ENCODE data around the gene SEC31B. TPM values are rescaled to one million over a fixed set of nuclear protein-coding genes. Genes with fewer than 3 reads are reported as not detected.

Gene SEC31B
- polyA plus RNA-seq, 4 donors: 4.4 to 18.6 (median 10.3) TPM

DNA sequence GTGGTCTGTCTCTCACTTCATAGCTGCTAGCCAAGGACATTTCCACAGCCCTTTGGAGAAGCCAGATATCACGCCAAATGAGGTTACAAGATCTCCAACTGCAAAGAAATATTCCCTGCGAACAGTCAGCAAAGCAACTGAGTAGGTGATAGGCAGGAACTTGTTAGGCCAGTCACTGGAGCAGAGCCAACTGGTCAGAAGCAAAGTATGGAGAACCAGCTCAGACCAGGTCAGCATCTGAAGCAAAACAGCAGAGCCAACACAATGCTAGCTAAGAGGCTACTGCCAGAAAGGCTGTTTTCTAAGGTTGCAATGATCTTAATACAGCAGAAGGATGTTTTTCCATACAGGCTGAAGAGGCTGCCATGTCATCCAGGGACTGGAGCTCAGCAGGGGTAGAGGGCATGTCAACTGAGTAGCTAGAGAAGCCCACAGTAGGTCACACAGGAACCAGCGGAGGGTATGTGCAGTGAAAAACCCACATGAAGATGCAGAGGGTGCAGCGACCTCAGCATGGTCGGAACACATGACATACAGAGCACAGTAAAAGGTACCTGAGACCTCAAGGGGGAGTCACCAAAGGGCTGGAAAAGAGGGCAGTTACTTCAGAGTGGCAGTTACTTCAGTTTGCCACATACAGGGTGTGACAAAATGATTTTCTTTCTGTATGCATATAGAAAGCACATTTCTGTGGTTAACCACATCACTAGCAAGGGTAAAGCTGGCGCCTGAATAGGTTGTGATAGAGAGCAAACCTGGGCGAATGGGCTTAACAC lies 8.9 kb downstream of the SEC31B start:
- FAIRE-seq (no peak), DNase-seq (peak in 1 of 2 donors; percentile 51)
- no peak overlapping the region for H3K4me3 ChIP-seq (ENCODE audit: low read depth in 1 of 3, low read length in 3 of 3)
- no peaks in the 10 kb centered on the region for H3K27me3 ChIP-seq (ENCODE audit: control insufficient read depth in 3 of 3, insufficient read depth in 3 of 3, low read length in 3 of 3)
- peaks cover 0 to 2% (median 0%) of the 10 kb centered on the region in 3 donors for H3K4me1 ChIP-seq (ENCODE audit: control insufficient read depth in 3 of 3, insufficient read depth in 2 of 3, low read depth in 1 of 3, low read length in 2 of 3)
- H3K9me3 ChIP-seq (ENCODE audit: control insufficient read depth in 2 of 2, insufficient read depth in 1 of 2, low read depth in 1 of 2, low read length in 1 of 2): no peaks in the 10 kb centered on the region
- peaks cover 0 to 20% (median 3%) of the 10 kb centered on the region in 3 donors for H3K36me3 ChIP-seq (ENCODE audit: control insufficient read depth in 3 of 3, insufficient read depth in 2 of 3, low read depth in 1 of 3, low read length in 3 of 3)
- peak overlapping the region in 1 of 3 donors; percentile 3 for H3K27ac ChIP-seq (ENCODE audit: low read depth in 1 of 3, low read length in 2 of 3)
- 78 to 83% (median 80%) methylated on average over 7 of the region's 7 CpGs for WGBS, 3 donors

DNA sequence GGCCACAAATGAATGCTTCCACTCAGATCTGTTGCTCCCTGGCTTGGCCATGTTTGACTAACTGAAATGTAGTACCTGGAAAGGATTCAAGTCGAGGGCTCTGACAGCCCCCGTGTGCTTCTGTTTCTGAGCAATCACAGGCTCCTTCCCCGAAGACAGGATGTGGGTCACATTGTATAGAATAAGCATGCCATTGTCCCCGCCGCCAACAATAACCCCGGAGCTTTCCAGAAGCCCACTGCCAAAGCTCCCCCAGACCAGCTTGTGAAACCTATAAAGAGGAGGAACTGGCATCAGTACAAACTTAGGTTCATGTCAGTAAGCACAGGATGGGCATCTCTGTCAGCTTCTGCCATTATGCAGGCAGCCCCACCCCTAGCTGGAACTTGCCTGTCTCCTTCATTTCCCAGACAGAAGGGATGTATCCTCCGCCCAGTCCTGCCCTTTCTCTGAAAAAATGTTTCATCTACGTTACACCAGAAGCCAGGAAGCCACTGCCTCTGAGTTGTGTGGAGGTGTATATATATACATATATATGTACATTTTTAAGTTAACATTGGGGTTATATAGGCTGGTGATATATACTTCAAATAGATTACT lies 10.3 kb downstream of the SEC31B start:
- WGBS, 3 donors: 67 to 80% (median 69%) methylated on average over 8 of the region's 8 CpGs
- Histone ChIP-seq H3K27ac (ENCODE audit: low read depth in 1 of 3, low read length in 2 of 3) (peak overlapping the region in 1 of 3 donors; percentile 12), H3K27me3 (ENCODE audit: control insufficient read depth in 3 of 3, insufficient read depth in 3 of 3, low read length in 3 of 3) (no peaks in the 10 kb centered on the region), H3K4me1 (ENCODE audit: control insufficient read depth in 3 of 3, insufficient read depth in 2 of 3, low read depth in 1 of 3, low read length in 2 of 3) (peaks cover 0 to 2% (median 0%) of the 10 kb centered on the region in 3 donors), H3K9me3 (ENCODE audit: control insufficient read depth in 2 of 2, insufficient read depth in 1 of 2, low read depth in 1 of 2, low read length in 1 of 2) (no peaks in the 10 kb centered on the region), H3K4me3 (ENCODE audit: low read depth in 1 of 3, low read length in 3 of 3) (no peak overlapping the region), H3K36me3 (ENCODE audit: control insufficient read depth in 3 of 3, insufficient read depth in 2 of 3, low read depth in 1 of 3, low read length in 3 of 3) (peaks cover 3 to 21% (median 3%) of the 10 kb centered on the region in 3 donors)
- DNase-seq (peak in 1 of 2 donors; percentile 47), FAIRE-seq (no peak)

DNA sequence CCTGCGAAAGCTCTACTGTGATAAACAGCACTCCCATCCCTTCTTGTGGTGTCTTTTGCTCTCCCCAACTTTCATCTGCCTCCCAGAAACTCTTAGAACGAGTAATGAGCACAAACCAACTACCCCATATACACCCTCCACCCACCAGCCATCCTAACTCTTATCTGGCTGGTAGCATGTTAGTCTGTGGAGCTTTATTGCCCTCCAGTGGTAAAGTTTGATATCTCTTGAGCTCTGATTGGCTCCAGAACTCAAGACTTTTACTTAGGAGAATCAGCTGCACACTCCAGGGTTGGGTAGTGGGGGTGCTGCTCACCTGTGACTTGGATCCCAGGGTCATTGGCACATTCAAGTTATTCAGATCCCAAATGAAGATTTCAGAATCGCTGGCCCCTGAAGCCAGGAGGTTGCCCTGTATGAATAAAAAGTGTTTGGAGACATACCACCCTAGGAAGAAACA lies 10.9 kb downstream of the SEC31B start:
- H3K4me1 ChIP-seq (ENCODE audit: control insufficient read depth in 3 of 3, insufficient read depth in 2 of 3, low read depth in 1 of 3, low read length in 2 of 3): peaks cover 0 to 2% (median 0%) of the 10 kb centered on the region in 3 donors
- FAIRE-seq (no peak), DNase-seq (peak; percentile 60 to 64)
- peaks cover 3 to 21% (median 3%) of the 10 kb centered on the region in 3 donors for H3K36me3 ChIP-seq (ENCODE audit: control insufficient read depth in 3 of 3, insufficient read depth in 2 of 3, low read depth in 1 of 3, low read length in 3 of 3)
- no peak overlapping the region for H3K27ac ChIP-seq (ENCODE audit: low read depth in 1 of 3, low read length in 2 of 3)
- H3K9me3 ChIP-seq (ENCODE audit: control insufficient read depth in 2 of 2, insufficient read depth in 1 of 2, low read depth in 1 of 2, low read length in 1 of 2): no peaks in the 10 kb centered on the region
- no peak overlapping the region for H3K4me3 ChIP-seq (ENCODE audit: low read depth in 1 of 3, low read length in 3 of 3)
- 37 to 54% (median 44%) methylated on average over 3 of the region's 3 CpGs for WGBS, 3 donors
- no peaks in the 10 kb centered on the region for H3K27me3 ChIP-seq (ENCODE audit: control insufficient read depth in 3 of 3, insufficient read depth in 3 of 3, low read length in 3 of 3)

DNA sequence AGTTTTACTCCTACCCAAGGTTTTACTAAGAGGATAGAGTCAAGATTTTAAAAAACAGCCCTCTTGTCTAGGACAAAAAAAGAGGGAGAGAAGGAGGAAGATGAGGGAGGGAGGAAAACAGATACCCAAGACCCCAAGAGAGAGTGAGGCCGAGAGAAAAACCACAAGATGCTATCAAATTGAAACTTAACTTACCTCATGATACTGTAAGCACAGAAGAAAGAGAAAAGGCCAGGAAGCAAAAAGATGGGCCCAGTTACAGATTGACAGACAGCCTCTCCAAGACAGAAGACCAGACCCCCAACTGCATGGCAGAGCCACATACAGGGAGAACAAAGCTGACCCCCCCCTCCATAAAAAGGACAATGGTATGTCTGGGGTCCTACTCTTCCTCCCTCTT lies 11.4 kb downstream of the SEC31B start:
- DNase-seq (no peak), FAIRE-seq (no peak)
- Histone ChIP-seq H3K27ac (ENCODE audit: low read depth in 1 of 3, low read length in 2 of 3) (no peak overlapping the region), H3K27me3 (ENCODE audit: control insufficient read depth in 3 of 3, insufficient read depth in 3 of 3, low read length in 3 of 3) (no peaks in the 10 kb centered on the region), H3K4me1 (ENCODE audit: control insufficient read depth in 3 of 3, insufficient read depth in 2 of 3, low read depth in 1 of 3, low read length in 2 of 3) (peaks cover 0 to 2% (median 0%) of the 10 kb centered on the region in 3 donors), H3K9me3 (ENCODE audit: control insufficient read depth in 2 of 2, insufficient read depth in 1 of 2, low read depth in 1 of 2, low read length in 1 of 2) (no peaks in the 10 kb centered on the region), H3K4me3 (ENCODE audit: low read depth in 1 of 3, low read length in 3 of 3) (no peak overlapping the region), H3K36me3 (ENCODE audit: control insufficient read depth in 3 of 3, insufficient read depth in 2 of 3, low read depth in 1 of 3, low read length in 3 of 3) (peaks cover 3 to 21% (median 3%) of the 10 kb centered on the region in 3 donors)
- 44 to 67% (median 67%) methylated on average over 1 of the region's 1 CpG for WGBS, 3 donors

DNA sequence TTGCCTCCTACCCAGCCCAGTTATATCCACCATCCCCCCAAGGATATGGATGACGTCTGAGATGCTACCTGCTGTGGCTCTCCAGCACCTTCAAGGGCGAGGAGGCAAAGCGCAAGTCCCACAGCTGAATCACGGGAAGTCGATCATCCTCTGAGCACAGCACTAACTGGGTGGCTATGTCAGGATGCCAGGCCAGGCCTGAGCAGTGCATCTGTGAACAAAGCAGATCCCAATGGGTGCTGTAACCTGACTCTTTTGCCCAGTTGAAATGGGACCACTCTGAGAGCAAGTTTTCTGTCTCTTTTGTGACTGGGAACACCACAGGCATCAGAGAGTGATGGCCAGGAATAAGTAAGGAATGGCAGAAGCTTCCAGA lies 12.3 kb downstream of the SEC31B start:
- peaks cover 0 to 21% (median 3%) of the 10 kb centered on the region in 3 donors for H3K36me3 ChIP-seq (ENCODE audit: control insufficient read depth in 3 of 3, insufficient read depth in 2 of 3, low read depth in 1 of 3, low read length in 3 of 3)
- WGBS, 3 donors: 92 to 98% (median 95%) methylated on average over 5 of the region's 5 CpGs

DNA sequence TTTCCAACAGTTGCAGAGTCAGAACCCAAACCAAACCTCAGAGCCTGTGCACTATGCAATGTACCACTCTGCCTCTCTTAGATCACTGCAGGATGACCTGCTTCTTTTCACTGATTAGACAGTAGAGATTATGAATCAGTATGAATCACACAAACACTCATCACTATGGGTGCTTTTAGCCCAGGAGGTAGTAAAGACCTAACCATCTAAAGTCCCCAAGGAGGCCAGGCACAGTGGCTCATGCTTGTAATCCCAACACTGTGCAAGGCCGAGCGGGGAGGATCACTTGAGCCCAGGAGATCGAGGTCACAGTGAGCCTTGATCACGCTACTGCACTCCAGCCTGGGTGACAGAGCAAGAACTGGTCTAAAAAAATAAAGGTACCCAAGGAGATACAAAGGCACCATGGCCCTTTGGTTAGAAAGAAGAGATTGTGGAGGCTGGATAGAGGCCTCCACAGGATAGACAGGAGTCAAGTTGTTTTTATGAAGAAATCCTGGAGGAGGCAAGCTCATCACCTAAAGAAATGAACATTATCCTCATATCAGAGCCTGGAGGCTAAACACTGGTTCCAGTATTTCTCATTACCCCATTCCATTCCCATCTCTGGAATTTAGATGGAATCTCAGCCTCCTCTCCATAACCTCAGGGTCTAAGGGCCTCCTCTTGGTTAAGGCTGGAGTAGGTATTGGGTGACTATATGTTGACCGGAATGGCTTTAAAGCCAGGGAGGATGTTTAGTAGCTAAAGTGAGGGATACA lies 12.9 kb downstream of the SEC31B start:
- no peak overlapping the region for H3K4me3 ChIP-seq (ENCODE audit: low read depth in 1 of 3, low read length in 3 of 3)
- DNase-seq (no peak), FAIRE-seq (no peak)
- WGBS, 3 donors: 95 to 96% (median 96%) methylated on average over 5 of the region's 5 CpGs
- peaks cover 0 to 2% (median 0%) of the 10 kb centered on the region in 3 donors for H3K4me1 ChIP-seq (ENCODE audit: control insufficient read depth in 3 of 3, insufficient read depth in 2 of 3, low read depth in 1 of 3, low read length in 2 of 3)
- H3K27ac ChIP-seq (ENCODE audit: low read depth in 1 of 3, low read length in 2 of 3): no peak overlapping the region
- H3K9me3 ChIP-seq (ENCODE audit: control insufficient read depth in 2 of 2, insufficient read depth in 1 of 2, low read depth in 1 of 2, low read length in 1 of 2): no peaks in the 10 kb centered on the region
- no peaks in the 10 kb centered on the region for H3K27me3 ChIP-seq (ENCODE audit: control insufficient read depth in 3 of 3, insufficient read depth in 3 of 3, low read length in 3 of 3)
- peaks cover 0 to 26% (median 3%) of the 10 kb centered on the region in 3 donors for H3K36me3 ChIP-seq (ENCODE audit: control insufficient read depth in 3 of 3, insufficient read depth in 2 of 3, low read depth in 1 of 3, low read length in 3 of 3)

More for the DNA sequence above, 12.3 kb downstream of the SEC31B start:
- no peak for FAIRE-seq
- no peak for DNase-seq
- Histone ChIP-seq H3K4me1 (ENCODE audit: control insufficient read depth in 3 of 3, insufficient read depth in 2 of 3, low read depth in 1 of 3, low read length in 2 of 3) (peaks cover 0 to 2% (median 0%) of the 10 kb centered on the region in 3 donors), H3K9me3 (ENCODE audit: control insufficient read depth in 2 of 2, insufficient read depth in 1 of 2, low read depth in 1 of 2, low read length in 1 of 2) (no peaks in the 10 kb centered on the region), H3K27ac (ENCODE audit: low read depth in 1 of 3, low read length in 2 of 3) (no peak overlapping the region), H3K4me3 (ENCODE audit: low read depth in 1 of 3, low read length in 3 of 3) (no peak overlapping the region), H3K27me3 (ENCODE audit: control insufficient read depth in 3 of 3, insufficient read depth in 3 of 3, low read length in 3 of 3) (no peaks in the 10 kb centered on the region)

DNA sequence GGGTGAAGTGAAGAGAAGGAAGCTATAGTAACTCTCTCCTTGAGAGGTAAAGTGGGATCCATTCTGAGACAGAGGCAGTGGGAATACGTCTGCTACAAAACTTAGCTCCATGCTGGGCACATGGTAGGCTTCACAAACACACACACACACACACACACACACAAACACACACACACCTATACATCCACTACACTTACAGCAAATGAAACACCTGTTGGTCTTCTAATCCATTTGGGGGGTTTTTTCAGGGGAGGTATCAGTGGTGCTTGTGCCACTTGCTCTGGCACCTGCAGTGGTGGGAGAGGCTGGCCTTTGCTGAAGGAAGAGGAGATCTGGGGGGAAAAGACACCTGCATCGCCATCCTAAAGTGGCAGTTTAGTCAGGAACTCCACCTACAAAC lies 14.5 kb downstream of the SEC31B start:
- H3K36me3 ChIP-seq (ENCODE audit: control insufficient read depth in 3 of 3, insufficient read depth in 2 of 3, low read depth in 1 of 3, low read length in 3 of 3): peaks cover 0 to 26% (median 3%) of the 10 kb centered on the region in 3 donors
- WGBS, 3 donors: 92 to 99% (median 97%) methylated on average over 2 of the region's 2 CpGs
- H3K27me3 ChIP-seq (ENCODE audit: control insufficient read depth in 3 of 3, insufficient read depth in 3 of 3, low read length in 3 of 3): no peaks in the 10 kb centered on the region
- H3K4me1 ChIP-seq (ENCODE audit: control insufficient read depth in 3 of 3, insufficient read depth in 2 of 3, low read depth in 1 of 3, low read length in 2 of 3): peaks cover 0 to 2% (median 0%) of the 10 kb centered on the region in 3 donors
- no peak for FAIRE-seq
- H3K27ac ChIP-seq (ENCODE audit: low read depth in 1 of 3, low read length in 2 of 3): no peak overlapping the region
- no peaks in the 10 kb centered on the region for H3K9me3 ChIP-seq (ENCODE audit: control insufficient read depth in 2 of 2, insufficient read depth in 1 of 2, low read depth in 1 of 2, low read length in 1 of 2)
- H3K4me3 ChIP-seq (ENCODE audit: low read depth in 1 of 3, low read length in 3 of 3): no peak overlapping the region
- no peak for DNase-seq

DNA sequence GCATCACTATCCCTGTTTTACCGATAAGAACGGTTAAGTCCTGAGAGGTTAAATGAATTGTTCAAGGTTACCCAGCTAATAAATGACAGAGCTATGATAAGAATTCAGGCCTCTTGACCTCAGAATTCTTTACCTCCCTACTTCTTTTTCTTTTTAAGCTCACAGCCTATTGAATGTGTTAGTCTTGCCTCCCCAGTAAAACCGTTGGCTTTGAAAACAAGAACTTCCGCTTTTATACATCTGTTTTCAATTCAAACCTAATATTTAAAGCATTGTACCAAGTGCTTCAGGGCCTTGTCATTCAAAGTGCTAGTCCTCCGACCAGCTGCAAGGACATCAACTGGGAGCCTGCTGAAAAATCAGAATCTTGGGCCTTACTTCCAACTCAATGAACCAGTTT lies 15.6 kb downstream of the SEC31B start:
- Histone ChIP-seq H3K4me1 (ENCODE audit: control insufficient read depth in 3 of 3, insufficient read depth in 2 of 3, low read depth in 1 of 3, low read length in 2 of 3) (no peaks in the 10 kb centered on the region), H3K9me3 (ENCODE audit: control insufficient read depth in 2 of 2, insufficient read depth in 1 of 2, low read depth in 1 of 2, low read length in 1 of 2) (no peaks in the 10 kb centered on the region), H3K36me3 (ENCODE audit: control insufficient read depth in 3 of 3, insufficient read depth in 2 of 3, low read depth in 1 of 3, low read length in 3 of 3) (peaks cover 0 to 27% (median 3%) of the 10 kb centered on the region in 3 donors), H3K27me3 (ENCODE audit: control insufficient read depth in 3 of 3, insufficient read depth in 3 of 3, low read length in 3 of 3) (no peaks in the 10 kb centered on the region), H3K4me3 (ENCODE audit: low read depth in 1 of 3, low read length in 3 of 3) (no peak overlapping the region), H3K27ac (ENCODE audit: low read depth in 1 of 3, low read length in 2 of 3) (no peak overlapping the region)
- 81 to 84% (median 82%) methylated on average over 5 of the region's 5 CpGs for WGBS, 3 donors
- DNase-seq (no peak), FAIRE-seq (no peak)
